ENCODE results near the gene OR6N1.

The OR6N1 gene

GRCh38 chr1:158812336-158812735, 40.3 kb upstream of the OR6N1 start:
- H3K27ac ChIP-seq: no peak overlapping the region
- no peak for TF ChIP-seq CTCF (conservative IDR thresholded peaks at IDR 0.05)

GRCh38 chr1:158810311-158810710, 38.3 kb upstream of the OR6N1 start:
- TF ChIP-seq CTCF (conservative IDR thresholded peaks at IDR 0.05): no peak
- H3K27ac ChIP-seq: no peak overlapping the region

GRCh38 chr1:158809862-158810261, 37.9 kb upstream of the OR6N1 start:
- no peak overlapping the region for H3K27ac ChIP-seq
- TF ChIP-seq CTCF (conservative IDR thresholded peaks at IDR 0.05): no peak

GRCh38 chr1:158809256-158809655, 37.3 kb upstream of the OR6N1 start:
- H3K27ac ChIP-seq: no peak overlapping the region
- no peak for TF ChIP-seq CTCF (conservative IDR thresholded peaks at IDR 0.05)

GRCh38 chr1:158806916-158807536, 35.0 kb upstream of the OR6N1 start:
- H3K27ac ChIP-seq: no peak overlapping the region

GRCh38 chr1:158803678-158804077, 31.7 kb upstream of the OR6N1 start:
- TF ChIP-seq CTCF (conservative IDR thresholded peaks at IDR 0.05): no peak
- no peak overlapping the region for H3K27ac ChIP-seq

More at GRCh38 chr1:158806916-158807536, 35.0 kb upstream of the OR6N1 start:
- TF ChIP-seq CTCF (conservative IDR thresholded peaks at IDR 0.05): no peak

GRCh38 chr1:158801396-158801795, 29.4 kb upstream of the OR6N1 start:
- no peak overlapping the region for H3K27ac ChIP-seq

More at GRCh38 chr1:158801396-158801795, 29.4 kb upstream of the OR6N1 start:
- no peak for TF ChIP-seq CTCF (conservative IDR thresholded peaks at IDR 0.05)
